Smooth muscle cell (in vitro differentiated cells): ENCODE data around the gene CCL1. TPM values are rescaled to one million over a fixed set of nuclear protein-coding genes. Genes with fewer than 3 reads are reported as not detected.

Experiments
- DNase-seq: peaks from one replicate; lab custom pipeline; 2025; ENCODE audit not compliant: unreplicated experiment; lab: John Stamatoyannopoulos, UW
- H2AFZ ChIP-seq: fragments of 200-600 bp; sonication (generic); 2 replicates; pipeline ENCODE4 v1.6.0; 2016; ENCODE audit warnings: antibody characterized with exemption, low read depth, mild to moderate bottlenecking
- H3F3A ChIP-seq: fragments of 200-600 bp; sonication (generic); 2 replicates; pipeline ENCODE4 v1.6.0; 2017; ENCODE audit warnings: antibody characterized with exemption, low read depth
- H3K27ac ChIP-seq: fragments of 200-600 bp; sonication (generic); 2 replicates; pipeline ENCODE4 v1.5.1; 2016; ENCODE audit warnings: low read depth, mild to moderate bottlenecking
- H3K27me3 ChIP-seq: fragments of 200-600 bp; sonication (generic); 2 replicates; pipeline ENCODE4 v1.6.1; 2016; ENCODE audit warnings: low read depth, mild to moderate bottlenecking
- H3K36me3 ChIP-seq: fragments of 200-600 bp; sonication (generic); 2 replicates; pipeline ENCODE4 v1.5.1; 2016; ENCODE audit warnings: low read depth
- H3K4me1 ChIP-seq: fragments of 200-600 bp; sonication (generic); 2 replicates; pipeline ENCODE4 v1.5.1; 2016; ENCODE audit warnings: low read depth
- H3K4me2 ChIP-seq: fragments of 200-600 bp; sonication (generic); 2 replicates; pipeline ENCODE4 v1.6.0; 2016; ENCODE audit warnings: mild to moderate bottlenecking
- H3K4me3 ChIP-seq: fragments of 200-600 bp; sonication (generic); 2 replicates; pipeline ENCODE4 v1.5.1; 2016; ENCODE audit warnings: mild to moderate bottlenecking
- H3K79me2 ChIP-seq: fragments of 200-600 bp; sonication (generic); 2 replicates; pipeline ENCODE4 v1.6.0; 2016; ENCODE audit warnings: low read depth, mild to moderate bottlenecking
- H3K9ac ChIP-seq: fragments of 200-600 bp; sonication (generic); 2 replicates; pipeline ENCODE4 v1.6.0; 2016; ENCODE audit warnings: low read depth
- H3K9me3 ChIP-seq: fragments of 200-600 bp; sonication (generic); replicated peaks from 2 replicates; pipeline ENCODE4 v1.5.1; 2016; ENCODE audit warnings: low read depth
- H4K20me1 ChIP-seq: fragments of 200-600 bp; sonication (generic); 2 replicates; pipeline ENCODE4 v1.6.0; 2016; ENCODE audit warnings: low read depth
- WGBS: methylation state at CpG from one replicate; pipeline ENCODE4 v1.1.7; 2016; ENCODE audit warnings: low lambda C conversion rate; 5-methylcytosine and 5-hydroxymethylcytosine counted together
- polyA plus RNA-seq: library from polyadenylated mRNA; unstranded; fragments of >200 nt; fragmentation: Nextera tagmentation; extraction: Ambion mirVana; gene quantifications from 2 replicates; pipeline ENCODE4 v1.2.1, GENCODE V29; 2016
- total RNA-seq: library from RNA; depleted of rRNA; stranded (reverse); fragments of >200 nt; gene quantifications from 2 replicates; pipeline ENCODE4 v1.2.3, GENCODE V29; 2014
- TF ChIP-seq, protein P1 (sequence below): fragments of 200-600 bp; sonication (generic); IDR thresholded peaks from 2 replicates; pipeline ENCODE4 v1.5.1; 2017; ENCODE audit warnings: borderline replicate concordance, mild to moderate bottlenecking, antibody characterized with exemption; ENCODE audit not compliant: insufficient read depth, poor library complexity, severe bottlenecking

CCL1 gene
- total and polyA plus RNA-seq, 2 experiments from 2014 or later, result not detected

DNA sequence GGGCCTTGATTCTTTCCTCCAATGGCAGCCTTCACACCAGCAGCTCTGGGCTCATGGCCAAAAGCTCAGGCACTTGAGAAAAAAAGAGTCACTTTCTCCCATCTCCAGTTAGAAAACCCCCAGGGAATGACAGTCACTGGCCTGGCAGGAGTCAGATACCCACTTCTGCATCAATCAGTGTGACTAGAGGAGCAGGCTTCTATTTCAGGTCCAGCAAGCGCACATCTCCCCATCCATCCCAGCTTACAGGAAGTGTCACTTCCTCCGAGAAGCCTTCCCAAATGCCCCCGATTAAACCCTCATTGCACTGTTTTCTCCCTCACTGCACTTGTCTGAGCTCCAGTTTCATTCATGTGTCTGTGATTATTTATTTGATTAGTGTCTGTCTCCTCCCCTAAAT is 30.4 kb upstream of the CCL1 start:
- no peaks in the 10 kb centered on the region for H3K9me3 ChIP-seq
- DNase-seq, result no peak
- no peaks in the 10 kb centered on the region for H3F3A ChIP-seq
- WGBS, result 91% methylated on average over 3 of the region's 3 CpGs
- no peak overlapping the region for H3K27ac ChIP-seq
- H3K4me1 ChIP-seq, result no peaks in the 10 kb centered on the region
- no peak overlapping the region for H3K4me2 ChIP-seq
- H2AFZ ChIP-seq, result no peak overlapping the region
- no peaks in the 10 kb centered on the region for H4K20me1 ChIP-seq
- TF ChIP-seq, protein P1, sequence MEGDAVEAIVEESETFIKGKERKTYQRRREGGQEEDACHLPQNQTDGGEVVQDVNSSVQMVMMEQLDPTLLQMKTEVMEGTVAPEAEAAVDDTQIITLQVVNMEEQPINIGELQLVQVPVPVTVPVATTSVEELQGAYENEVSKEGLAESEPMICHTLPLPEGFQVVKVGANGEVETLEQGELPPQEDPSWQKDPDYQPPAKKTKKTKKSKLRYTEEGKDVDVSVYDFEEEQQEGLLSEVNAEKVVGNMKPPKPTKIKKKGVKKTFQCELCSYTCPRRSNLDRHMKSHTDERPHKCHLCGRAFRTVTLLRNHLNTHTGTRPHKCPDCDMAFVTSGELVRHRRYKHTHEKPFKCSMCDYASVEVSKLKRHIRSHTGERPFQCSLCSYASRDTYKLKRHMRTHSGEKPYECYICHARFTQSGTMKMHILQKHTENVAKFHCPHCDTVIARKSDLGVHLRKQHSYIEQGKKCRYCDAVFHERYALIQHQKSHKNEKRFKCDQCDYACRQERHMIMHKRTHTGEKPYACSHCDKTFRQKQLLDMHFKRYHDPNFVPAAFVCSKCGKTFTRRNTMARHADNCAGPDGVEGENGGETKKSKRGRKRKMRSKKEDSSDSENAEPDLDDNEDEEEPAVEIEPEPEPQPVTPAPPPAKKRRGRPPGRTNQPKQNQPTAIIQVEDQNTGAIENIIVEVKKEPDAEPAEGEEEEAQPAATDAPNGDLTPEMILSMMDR, result no peak
- H3K27me3 ChIP-seq, result no peaks in the 10 kb centered on the region
- H3K4me3 ChIP-seq, result no peak overlapping the region
- no peak overlapping the region for H3K9ac ChIP-seq
- no peaks in the 10 kb centered on the region for H3K79me2 ChIP-seq
- H3K36me3 ChIP-seq, result no peaks in the 10 kb centered on the region

DNA sequence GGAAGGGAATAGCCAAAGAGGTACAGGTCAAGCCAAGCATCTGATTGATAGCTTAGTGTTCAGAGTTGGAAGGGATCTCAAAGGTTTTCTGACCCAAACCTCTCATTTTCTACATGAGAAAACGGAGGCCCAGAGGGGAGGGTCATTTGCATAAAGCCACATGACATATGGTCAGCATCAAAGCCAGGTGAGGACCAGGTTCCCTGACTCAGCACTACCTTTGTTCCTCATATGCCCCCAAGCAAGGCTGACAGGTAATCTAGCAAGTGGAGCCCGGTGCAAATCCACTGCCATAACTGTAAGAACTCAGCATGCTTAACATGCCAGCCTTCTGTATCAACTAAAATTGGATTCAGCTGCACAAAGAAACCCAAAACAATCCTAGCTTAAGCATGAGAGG is 28.2 kb upstream of the CCL1 start:
- Histone ChIP-seq H3K27me3 (no peaks in the 10 kb centered on the region), H3K36me3 (no peaks in the 10 kb centered on the region), H3K4me1 (no peaks in the 10 kb centered on the region), H3K27ac (no peak overlapping the region), H4K20me1 (no peaks in the 10 kb centered on the region), H3K4me3 (no peak overlapping the region), H3K9me3 (no peaks in the 10 kb centered on the region), H3F3A (peaks cover 8% of the 10 kb centered on the region), H3K79me2 (no peaks in the 10 kb centered on the region), H3K4me2 (no peak overlapping the region), H3K9ac (no peak overlapping the region), H2AFZ (no peak overlapping the region)
- TF ChIP-seq, protein P1, result no peak
- no peak for DNase-seq
- 44% methylated on average over 2 of the region's 2 CpGs for WGBS

DNA sequence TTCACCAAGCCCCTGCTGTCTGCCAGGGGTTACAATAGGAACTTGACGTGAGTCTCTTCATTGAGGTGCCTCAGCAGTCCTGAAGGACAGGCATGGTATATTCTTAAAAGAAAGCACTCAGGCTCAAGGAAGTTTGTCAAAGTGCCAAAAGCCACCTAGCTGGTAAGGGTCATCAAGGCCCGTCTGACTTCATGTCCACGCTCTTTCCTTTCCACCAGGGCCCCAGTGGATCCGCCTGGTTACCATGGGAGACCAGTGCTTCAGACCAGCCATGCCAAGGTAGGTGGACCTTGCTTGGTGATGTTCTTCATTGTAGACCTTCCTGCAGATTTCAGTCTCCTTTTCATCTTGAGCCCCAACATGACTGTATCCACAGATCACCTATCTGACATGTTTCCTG is 27.6 kb upstream of the CCL1 start:
- Histone ChIP-seq H3K4me3 (no peak overlapping the region), H3K27ac (no peak overlapping the region), H3K27me3 (no peaks in the 10 kb centered on the region), H3K36me3 (no peaks in the 10 kb centered on the region), H4K20me1 (no peaks in the 10 kb centered on the region), H3K9ac (no peak overlapping the region), H3K79me2 (no peaks in the 10 kb centered on the region), H3K9me3 (no peaks in the 10 kb centered on the region), H2AFZ (no peak overlapping the region), H3K4me2 (no peak overlapping the region), H3F3A (peaks cover 8% of the 10 kb centered on the region), H3K4me1 (no peaks in the 10 kb centered on the region)
- 97% methylated on average over 4 of the region's 4 CpGs for WGBS
- TF ChIP-seq, protein P1, result no peak
- DNase-seq, result no peak

DNA sequence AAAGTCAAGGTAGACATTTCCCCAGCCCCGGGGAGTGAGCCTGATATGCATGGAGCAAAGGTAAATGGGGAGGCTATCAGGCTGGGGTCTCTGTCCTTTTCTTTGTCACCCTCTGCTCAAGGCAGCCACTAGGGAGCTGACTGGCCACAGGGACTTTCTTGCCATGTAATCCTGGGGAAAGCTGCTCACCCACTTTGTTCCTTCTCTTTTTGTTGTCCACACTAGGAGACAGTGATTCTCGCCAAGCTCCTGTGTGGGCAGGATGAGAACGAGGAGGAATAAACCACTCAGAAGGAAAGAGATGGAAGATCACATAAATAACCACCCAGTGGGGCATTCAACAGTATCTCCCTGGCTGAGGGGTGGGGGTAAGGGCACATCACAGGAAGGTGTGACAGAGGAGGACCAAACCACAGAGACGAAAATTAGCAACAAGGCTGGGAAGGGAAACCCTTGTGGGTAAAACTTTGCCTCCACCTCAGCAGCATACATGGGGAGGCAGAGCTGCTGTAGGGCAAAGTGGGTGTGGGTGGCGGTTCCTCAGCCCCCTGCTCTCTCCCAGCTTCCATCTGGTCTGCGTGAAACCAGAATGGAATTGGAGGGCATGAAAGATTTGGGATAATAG is 26.2 kb upstream of the CCL1 start:
- no peak overlapping the region for H3K4me3 ChIP-seq
- H3K36me3 ChIP-seq, result no peaks in the 10 kb centered on the region
- no peaks in the 10 kb centered on the region for H3K79me2 ChIP-seq
- H4K20me1 ChIP-seq, result no peaks in the 10 kb centered on the region
- no peaks in the 10 kb centered on the region for H3K9me3 ChIP-seq
- no peaks in the 10 kb centered on the region for H3K4me1 ChIP-seq
- peaks cover 8% of the 10 kb centered on the region for H3F3A ChIP-seq
- H3K27ac ChIP-seq, result no peak overlapping the region
- no peak overlapping the region for H3K9ac ChIP-seq
- H3K4me2 ChIP-seq, result no peak overlapping the region
- no peak for DNase-seq
- 78% methylated on average over 6 of the region's 6 CpGs for WGBS
- H2AFZ ChIP-seq, result no peak overlapping the region
- TF ChIP-seq, protein P1, result no peak
- no peaks in the 10 kb centered on the region for H3K27me3 ChIP-seq
